ENCODE measurements around the gene VDAC1.

- TF ChIP-seq, protein P1, sequence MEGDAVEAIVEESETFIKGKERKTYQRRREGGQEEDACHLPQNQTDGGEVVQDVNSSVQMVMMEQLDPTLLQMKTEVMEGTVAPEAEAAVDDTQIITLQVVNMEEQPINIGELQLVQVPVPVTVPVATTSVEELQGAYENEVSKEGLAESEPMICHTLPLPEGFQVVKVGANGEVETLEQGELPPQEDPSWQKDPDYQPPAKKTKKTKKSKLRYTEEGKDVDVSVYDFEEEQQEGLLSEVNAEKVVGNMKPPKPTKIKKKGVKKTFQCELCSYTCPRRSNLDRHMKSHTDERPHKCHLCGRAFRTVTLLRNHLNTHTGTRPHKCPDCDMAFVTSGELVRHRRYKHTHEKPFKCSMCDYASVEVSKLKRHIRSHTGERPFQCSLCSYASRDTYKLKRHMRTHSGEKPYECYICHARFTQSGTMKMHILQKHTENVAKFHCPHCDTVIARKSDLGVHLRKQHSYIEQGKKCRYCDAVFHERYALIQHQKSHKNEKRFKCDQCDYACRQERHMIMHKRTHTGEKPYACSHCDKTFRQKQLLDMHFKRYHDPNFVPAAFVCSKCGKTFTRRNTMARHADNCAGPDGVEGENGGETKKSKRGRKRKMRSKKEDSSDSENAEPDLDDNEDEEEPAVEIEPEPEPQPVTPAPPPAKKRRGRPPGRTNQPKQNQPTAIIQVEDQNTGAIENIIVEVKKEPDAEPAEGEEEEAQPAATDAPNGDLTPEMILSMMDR (conservative IDR thresholded peaks at IDR 0.05; ENCODE audit: low read length) = no peak
- no peak for TF ChIP-seq EZH2phosphoT487 (IDR thresholded peaks at IDR 0.05; ENCODE audit: borderline replicate concordance, low read depth, low read length)
These were observed 77.2 kb downstream of the VDAC1 start for GRCh38 chr5:133927300-133928180.

Data from OCI-LY7 (cell line).